ENCODE data around the gene TAOK3.

TAOK3 gene

GRCh38 chr12:118368821-118369220, 3.9 kb downstream of the TAOK3 start:
- Histone ChIP-seq H3K9me3 (ENCODE audit: insufficient read depth, low read depth, low read length) (no peaks in the 10 kb centered on the region), H3K9ac (ENCODE audit: low read depth, low read length, poor library complexity, severe bottlenecking) (peak overlapping the region; percentile 95), H3K36me3 (ENCODE audit: insufficient read depth, low read length) (no peaks in the 10 kb centered on the region), H3K4me1 (ENCODE audit: insufficient read depth, low read length, poor library complexity, severe bottlenecking) (peaks cover 51% of the 10 kb centered on the region), H2AFZ (ENCODE audit: low read length) (no peak overlapping the region), H4K20me1 (ENCODE audit: insufficient read depth, low read length, poor library complexity, severe bottlenecking) (peaks cover 35% of the 10 kb centered on the region), H3K27me3 (ENCODE audit: insufficient read depth, low read length, poor library complexity, severe bottlenecking) (no peaks in the 10 kb centered on the region), H3K79me2 (ENCODE audit: insufficient read depth, low read length) (peaks cover 94% of the 10 kb centered on the region), H3K4me2 (ENCODE audit: low read depth, low read length, poor library complexity, severe bottlenecking) (peak overlapping the region; percentile 89), H3K4me3 (ENCODE audit: low read length, poor library complexity, severe bottlenecking) (peak overlapping the region; percentile 93), H3K9me2 (replicated peaks; ENCODE audit: low read depth, low read length) (no peaks in the 10 kb centered on the region), H3F3A (ENCODE audit: low read depth) (no peaks in the 10 kb centered on the region)
- TF ChIP-seq CTCF (conservative IDR thresholded peaks at IDR 0.05; ENCODE audit: low read length) (no peak), EZH2phosphoT487 (IDR thresholded peaks at IDR 0.05; ENCODE audit: borderline replicate concordance) (no peak)

GRCh38 chr12:118361889-118362288, 10.8 kb downstream of the TAOK3 start:
- Histone ChIP-seq H3K9me3 (ENCODE audit: insufficient read depth, low read depth, low read length) (no peaks in the 10 kb centered on the region), H3K4me3 (ENCODE audit: low read length, poor library complexity, severe bottlenecking) (no peak overlapping the region), H3K9me2 (replicated peaks; ENCODE audit: low read depth, low read length) (no peaks in the 10 kb centered on the region), H3K9ac (ENCODE audit: low read depth, low read length, poor library complexity, severe bottlenecking) (no peak overlapping the region), H3K36me3 (ENCODE audit: insufficient read depth, low read length) (no peaks in the 10 kb centered on the region), H3K4me1 (ENCODE audit: insufficient read depth, low read length, poor library complexity, severe bottlenecking) (peaks cover 42% of the 10 kb centered on the region), H3K27me3 (ENCODE audit: insufficient read depth, low read length, poor library complexity, severe bottlenecking) (no peaks in the 10 kb centered on the region), H4K20me1 (ENCODE audit: insufficient read depth, low read length, poor library complexity, severe bottlenecking) (peaks cover 26% of the 10 kb centered on the region), H3K4me2 (ENCODE audit: low read depth, low read length, poor library complexity, severe bottlenecking) (no peak overlapping the region), H3K79me2 (ENCODE audit: insufficient read depth, low read length) (peaks cover 96% of the 10 kb centered on the region), H3F3A (ENCODE audit: low read depth) (0 out of 2 replicates have a peak, but pooled peaks cover 2% of the 10 kb centered on the region), H2AFZ (ENCODE audit: low read length) (no peak overlapping the region)
- TF ChIP-seq EZH2phosphoT487 (IDR thresholded peaks at IDR 0.05; ENCODE audit: borderline replicate concordance) = no peak

- H3K9me3 ChIP-seq (ENCODE audit: insufficient read depth, low read depth, low read length) = no peaks in the 10 kb centered on the region
- H3K4me1 ChIP-seq (ENCODE audit: insufficient read depth, low read length, poor library complexity, severe bottlenecking) = peaks cover 42% of the 10 kb centered on the region
- peaks cover 97% of the 10 kb centered on the region for H3K79me2 ChIP-seq (ENCODE audit: insufficient read depth, low read length)
- H3K36me3 ChIP-seq (ENCODE audit: insufficient read depth, low read length) = no peaks in the 10 kb centered on the region
- H3K4me2 ChIP-seq (ENCODE audit: low read depth, low read length, poor library complexity, severe bottlenecking) = no peak overlapping the region
- no peak overlapping the region for H3K4me3 ChIP-seq (ENCODE audit: low read length, poor library complexity, severe bottlenecking)
- no peaks in the 10 kb centered on the region for H3K27me3 ChIP-seq (ENCODE audit: insufficient read depth, low read length, poor library complexity, severe bottlenecking)
- no peak for TF ChIP-seq CTCF (conservative IDR thresholded peaks at IDR 0.05; ENCODE audit: low read length)
- TF ChIP-seq EZH2phosphoT487 (IDR thresholded peaks at IDR 0.05; ENCODE audit: borderline replicate concordance) = no peak
- no peaks in the 10 kb centered on the region for H3K9me2 ChIP-seq (replicated peaks; ENCODE audit: low read depth, low read length)
- H3F3A ChIP-seq (ENCODE audit: low read depth) = 0 out of 2 replicates have a peak, but pooled peaks cover 2% of the 10 kb centered on the region
- no peak overlapping the region for H3K9ac ChIP-seq (ENCODE audit: low read depth, low read length, poor library complexity, severe bottlenecking)
- peaks cover 31% of the 10 kb centered on the region for H4K20me1 ChIP-seq (ENCODE audit: insufficient read depth, low read length, poor library complexity, severe bottlenecking)
- no peak overlapping the region for H2AFZ ChIP-seq (ENCODE audit: low read length)
These were observed 11.7 kb downstream of the TAOK3 start for GRCh38 chr12:118361092-118361404.

- Histone ChIP-seq H3K4me3 (ENCODE audit: low read length, poor library complexity, severe bottlenecking) (peak overlapping the region; percentile 83), H4K20me1 (ENCODE audit: insufficient read depth, low read length, poor library complexity, severe bottlenecking) (peaks cover 24% of the 10 kb centered on the region), H3K9ac (ENCODE audit: low read depth, low read length, poor library complexity, severe bottlenecking) (peak overlapping the region; percentile 83), H3K27me3 (ENCODE audit: insufficient read depth, low read length, poor library complexity, severe bottlenecking) (no peaks in the 10 kb centered on the region), H3K9me2 (replicated peaks; ENCODE audit: low read depth, low read length) (no peaks in the 10 kb centered on the region), H3K9me3 (ENCODE audit: insufficient read depth, low read depth, low read length) (no peaks in the 10 kb centered on the region), H3F3A (ENCODE audit: low read depth) (0 out of 2 replicates have a peak, but pooled peaks cover 2% of the 10 kb centered on the region), H3K79me2 (ENCODE audit: insufficient read depth, low read length) (peaks cover 97% of the 10 kb centered on the region), H3K4me1 (ENCODE audit: insufficient read depth, low read length, poor library complexity, severe bottlenecking) (peaks cover 42% of the 10 kb centered on the region), H3K36me3 (ENCODE audit: insufficient read depth, low read length) (no peaks in the 10 kb centered on the region), H2AFZ (ENCODE audit: low read length) (peak overlapping the region; percentile 50; the same call in 1 of the 2 replicates), H3K4me2 (ENCODE audit: low read depth, low read length, poor library complexity, severe bottlenecking) (peak overlapping the region; percentile 93)
- TF ChIP-seq CTCF (conservative IDR thresholded peaks at IDR 0.05; ENCODE audit: low read length) = no peak
These were observed 13.2 kb downstream of the TAOK3 start for GRCh38 chr12:118359541-118359915.

Data from Loucy (cell line).